GM21360 (cell line): Measurements from ENCODE around the gene LSM12.
"Not testable (repeated sequence)": the region's sequence is repeated elsewhere in the genome, so short reads cannot be mapped to it uniquely, and the experiment has no call there.

Experiments
- ATAC-seq: cut with Tn5 transposase; IDR thresholded peaks from one replicate; pipeline ENCODE4 v1.9.1; 2021; ENCODE audit warnings: mild to moderate bottlenecking, moderate library complexity; ENCODE audit not compliant: unreplicated experiment

Gene LSM12

DNA sequence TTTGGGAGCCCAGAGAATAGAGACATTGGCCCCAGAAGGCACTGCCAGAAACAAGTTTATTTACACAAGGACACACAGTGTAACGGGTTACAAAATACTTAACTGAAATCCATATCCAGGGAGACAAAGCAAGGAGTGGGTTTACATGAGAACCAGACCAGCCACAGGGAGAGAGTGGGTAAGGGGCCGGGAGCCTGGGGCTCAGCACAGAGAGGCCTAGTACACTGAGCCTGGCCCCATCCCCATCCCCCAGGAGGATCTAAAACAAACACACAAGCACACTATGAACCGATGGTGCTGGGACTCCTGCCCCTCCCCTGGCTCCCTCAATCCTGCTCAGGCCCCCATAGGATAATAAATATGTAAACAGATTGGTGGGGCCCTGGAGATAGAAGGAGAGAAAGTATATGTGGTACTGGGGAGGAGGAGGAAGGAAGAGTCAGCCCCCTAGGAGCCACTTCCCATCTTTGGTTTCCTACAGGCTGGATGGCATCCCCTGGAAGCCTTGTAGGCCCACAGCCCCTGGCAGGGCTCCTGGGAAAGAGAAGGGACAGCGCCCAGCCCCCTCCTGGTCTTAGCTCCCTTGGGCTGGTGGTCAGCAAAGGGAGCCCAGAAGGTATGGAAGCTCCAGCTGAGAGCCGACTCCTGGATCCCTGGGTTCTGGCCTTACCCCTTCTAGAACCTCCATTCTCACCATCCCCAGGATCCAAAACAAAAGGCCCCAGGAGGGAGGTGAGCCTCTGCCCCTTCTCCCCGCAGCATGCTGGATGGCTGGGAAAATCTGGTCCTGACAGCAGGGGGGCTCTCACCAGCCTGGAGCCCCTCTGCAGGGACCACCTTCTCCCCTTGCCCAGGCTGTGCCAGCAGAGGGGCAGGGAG lies 10.5 kb upstream of the LSM12 start:
- no peak for ATAC-seq

DNA sequence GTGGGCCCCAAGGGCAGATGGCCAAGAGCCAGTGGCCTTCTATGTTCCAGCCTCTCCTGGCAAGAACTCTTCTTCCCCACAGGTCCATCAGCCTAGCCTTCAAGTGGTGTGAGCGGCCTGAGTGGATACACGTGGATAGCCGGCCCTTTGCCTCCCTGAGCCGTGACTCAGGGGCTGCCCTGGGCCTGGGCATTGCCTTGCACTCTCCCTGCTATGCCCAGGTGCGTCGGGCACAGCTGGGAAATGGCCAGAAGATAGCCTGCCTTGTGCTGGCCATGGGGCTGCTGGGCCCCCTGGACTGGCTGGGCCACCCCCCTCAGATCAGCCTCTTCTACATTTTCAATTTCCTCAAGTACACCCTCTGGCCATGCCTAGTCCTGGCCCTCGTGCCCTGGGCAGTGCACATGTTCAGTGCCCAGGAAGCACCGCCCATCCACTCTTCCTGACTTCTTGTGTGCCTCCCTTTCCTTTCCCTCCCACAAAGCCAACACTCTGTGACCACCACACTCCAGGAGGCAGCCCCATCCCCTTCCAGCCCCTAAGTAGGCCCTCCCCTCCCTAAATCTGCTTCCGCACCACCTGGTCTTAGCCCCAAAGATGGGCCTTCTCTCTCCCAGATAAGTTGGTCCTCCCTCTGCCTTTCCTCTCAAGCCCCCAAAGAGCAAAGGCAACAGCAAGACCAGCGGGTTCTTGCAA lies 9.3 kb upstream of the LSM12 start:
- ATAC-seq = no peak

DNA sequence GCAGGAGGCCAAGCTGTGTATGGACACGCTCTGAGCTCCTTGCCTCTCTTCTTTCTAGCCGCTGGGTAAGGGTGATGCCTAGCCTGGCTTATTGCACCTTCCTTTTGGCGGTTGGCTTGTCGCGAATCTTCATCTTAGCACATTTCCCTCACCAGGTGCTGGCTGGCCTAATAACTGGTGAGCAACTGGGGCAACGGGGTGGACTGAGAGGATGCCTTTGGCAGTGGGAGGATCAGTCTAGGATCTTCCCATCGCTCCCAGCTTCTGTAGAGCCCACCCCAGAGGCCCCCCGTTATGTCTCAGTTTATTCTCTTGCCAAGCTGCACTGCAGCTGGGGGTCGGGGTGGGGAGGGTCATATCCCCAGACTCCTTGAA lies 8.4 kb upstream of the LSM12 start:
- no peak for ATAC-seq

DNA sequence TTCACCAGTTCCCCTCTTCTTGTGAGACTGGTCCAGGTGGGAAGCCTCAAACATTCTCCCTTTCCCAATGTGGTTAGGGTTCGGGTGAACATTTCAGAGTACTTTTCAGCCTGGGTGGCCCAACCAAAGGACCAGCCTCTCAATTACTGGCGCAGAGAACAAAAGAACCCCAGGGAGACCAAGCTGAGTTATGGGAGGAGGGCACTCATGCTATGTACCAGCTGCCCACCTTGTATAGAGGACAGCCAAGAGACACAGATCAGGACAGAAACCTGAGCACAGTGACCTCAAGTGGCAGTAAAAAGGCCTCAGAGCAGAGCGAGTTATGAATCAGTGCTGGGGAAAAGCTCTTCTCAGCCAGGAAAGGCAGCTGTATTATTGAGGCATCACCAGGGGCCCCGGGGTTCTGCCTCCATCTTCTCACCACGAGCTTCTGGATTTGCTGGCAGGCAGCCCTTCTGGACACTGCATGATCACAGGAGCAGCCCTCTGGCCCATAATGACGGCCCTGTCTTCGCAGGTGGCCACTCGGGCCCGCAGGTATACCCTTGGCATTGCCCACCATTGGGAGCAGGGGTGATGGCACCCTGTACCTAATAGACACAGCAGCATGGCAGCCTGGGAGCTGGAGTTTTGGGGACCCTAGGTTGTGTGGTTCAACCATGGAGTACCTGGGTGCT lies 7.9 kb upstream of the LSM12 start:
- ATAC-seq = no peak

DNA sequence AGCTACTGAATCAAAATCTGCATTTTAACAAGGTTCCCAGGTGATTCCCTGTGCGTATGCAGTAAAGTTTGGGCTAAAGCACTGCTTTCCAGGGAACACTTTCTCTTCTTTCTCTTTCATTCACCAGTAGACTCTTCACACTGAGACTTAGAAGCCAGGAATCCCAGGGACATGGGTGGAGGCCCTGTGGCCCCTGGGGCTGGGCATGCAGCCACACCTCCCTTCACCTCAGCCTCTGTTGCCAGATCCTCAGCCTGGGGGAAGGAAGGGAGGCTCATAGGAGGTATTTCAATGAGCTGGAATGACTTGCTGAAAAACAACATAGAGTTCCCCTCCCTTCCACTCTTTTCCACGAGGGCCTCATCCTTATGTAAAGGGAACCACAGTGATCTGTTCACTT lies 5.3 kb upstream of the LSM12 start:
- no peak for ATAC-seq

DNA sequence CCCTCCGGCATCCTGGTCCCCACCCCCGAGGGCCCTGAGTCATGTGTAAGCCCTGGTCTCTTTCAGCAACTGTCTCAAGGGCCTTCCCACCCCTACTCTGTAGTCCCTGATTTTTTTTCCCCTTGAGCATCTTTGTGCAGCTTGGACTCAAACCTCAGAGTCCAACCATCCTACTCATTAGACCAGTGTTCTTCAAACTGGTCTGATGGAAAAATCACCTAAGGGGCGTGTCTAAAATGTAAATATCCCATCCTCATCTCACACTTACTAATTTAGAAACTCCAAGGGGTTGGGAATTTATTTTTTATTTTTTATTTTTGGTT lies 4.7 kb upstream of the LSM12 start:
- no peak for ATAC-seq

DNA sequence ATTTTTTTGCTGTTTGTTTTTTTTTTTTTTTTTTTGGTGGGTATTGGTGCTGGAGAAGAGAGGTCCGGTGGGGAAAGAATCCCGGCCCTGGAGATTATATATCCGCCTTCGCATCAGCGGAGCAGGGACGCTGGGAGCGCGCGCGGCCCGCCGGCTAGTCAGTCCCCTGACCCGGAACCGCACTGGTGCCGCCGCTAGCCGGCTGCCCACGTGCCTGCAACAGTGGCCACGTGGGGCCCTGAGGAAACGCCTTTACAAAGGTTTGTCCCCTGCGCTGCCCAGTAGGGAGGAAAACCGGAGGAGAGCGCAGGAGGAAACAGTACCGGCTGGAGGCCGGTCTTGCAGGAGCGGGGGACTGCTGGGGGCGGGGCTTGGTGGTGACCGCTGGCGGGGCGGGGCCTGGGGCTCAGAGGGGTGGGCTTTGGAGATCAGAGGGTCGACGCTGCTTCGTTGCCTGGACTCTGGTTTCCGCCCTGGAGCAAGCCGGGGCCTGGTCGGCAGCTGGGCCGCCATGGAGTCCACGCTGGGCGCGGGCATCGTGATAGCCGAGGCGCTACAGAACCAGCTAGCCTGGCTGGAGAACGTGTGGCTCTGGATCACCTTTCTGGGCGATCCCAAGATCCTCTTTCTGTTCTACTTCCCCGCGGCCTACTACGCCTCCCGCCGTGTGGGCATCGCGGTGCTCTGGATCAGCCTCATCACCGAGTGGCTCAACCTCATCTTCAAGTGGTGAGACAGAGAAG lies 4.2 kb upstream of the LSM12 start, which contains the start of gene G6PC3:
TSS of gene G6PC3 (plus strand) at position 281 of the 743 bp plus-strand sequence. CDS start at position 512, 231 bp downstream.
- ATAC-seq = peak; percentile 53

DNA sequence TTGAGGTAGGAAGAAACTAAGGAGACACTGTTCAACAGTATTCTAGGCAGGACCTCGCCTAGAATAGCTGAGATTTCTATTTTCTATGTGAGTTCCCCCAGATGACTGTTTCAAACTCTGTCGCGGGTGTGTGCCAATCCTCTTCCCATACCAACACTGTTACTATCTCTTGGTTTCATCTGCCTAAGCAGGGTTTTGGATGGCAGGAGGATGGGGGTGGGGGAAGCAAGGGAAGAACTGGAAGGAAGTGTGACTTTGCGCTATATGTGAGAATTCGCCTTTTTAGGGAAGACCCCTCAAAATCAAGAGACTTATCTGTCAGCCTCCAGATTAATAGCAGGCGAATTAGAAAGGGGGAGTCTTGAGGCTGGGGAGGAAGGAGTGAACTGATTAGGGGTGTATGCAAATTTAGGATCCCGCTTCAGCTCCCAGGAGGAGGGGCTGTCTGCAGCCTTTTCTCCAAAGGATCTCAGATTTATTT lies 3.5 kb upstream of the LSM12 start:
- peak; percentile 6 for ATAC-seq

DNA sequence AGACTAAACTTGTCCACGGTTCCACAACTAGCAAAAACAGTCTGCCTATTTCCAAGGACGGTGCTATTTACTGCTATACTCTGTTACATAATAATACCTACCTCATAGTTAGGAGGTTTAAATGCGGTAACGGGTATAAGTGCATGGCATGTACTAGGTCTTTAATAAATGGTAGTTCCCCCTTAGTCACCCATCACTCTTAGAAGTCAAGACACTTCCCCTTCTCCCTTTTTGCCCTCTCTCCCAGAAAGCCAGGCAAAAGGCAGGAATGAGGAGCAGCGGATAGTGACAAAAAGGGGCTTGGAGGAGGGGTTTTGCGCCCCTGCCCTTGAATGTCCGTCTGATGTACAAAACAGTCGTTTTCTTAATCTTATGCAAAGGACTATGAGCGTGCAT lies 1.1 kb upstream of the LSM12 start:
- ATAC-seq = no peak

DNA sequence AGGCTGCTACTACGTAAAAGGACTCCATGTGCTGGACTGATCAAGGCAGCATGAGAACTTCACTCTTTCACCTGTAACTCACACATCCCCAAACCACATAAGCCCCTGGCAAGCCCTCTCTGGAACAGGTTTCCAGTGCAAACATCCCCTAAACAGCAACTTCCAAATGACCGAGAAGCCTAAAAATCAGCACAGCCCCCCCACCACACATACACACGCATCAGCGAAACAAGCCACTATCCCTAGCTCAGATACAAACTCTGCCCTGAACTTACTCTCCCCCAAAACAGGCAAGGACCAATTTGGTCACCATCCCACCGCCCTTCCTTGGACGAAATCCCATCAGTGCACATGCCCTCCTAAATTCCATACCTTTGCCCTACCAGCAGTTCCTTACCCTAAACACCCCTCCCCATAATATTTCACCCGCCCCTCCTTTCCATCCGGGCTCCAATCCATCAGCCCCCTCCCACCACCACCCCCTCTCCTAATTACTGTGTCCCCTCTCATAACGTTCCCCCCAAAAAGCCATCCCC lies 735 bp downstream of the LSM12 start:
- ATAC-seq = no peak

DNA sequence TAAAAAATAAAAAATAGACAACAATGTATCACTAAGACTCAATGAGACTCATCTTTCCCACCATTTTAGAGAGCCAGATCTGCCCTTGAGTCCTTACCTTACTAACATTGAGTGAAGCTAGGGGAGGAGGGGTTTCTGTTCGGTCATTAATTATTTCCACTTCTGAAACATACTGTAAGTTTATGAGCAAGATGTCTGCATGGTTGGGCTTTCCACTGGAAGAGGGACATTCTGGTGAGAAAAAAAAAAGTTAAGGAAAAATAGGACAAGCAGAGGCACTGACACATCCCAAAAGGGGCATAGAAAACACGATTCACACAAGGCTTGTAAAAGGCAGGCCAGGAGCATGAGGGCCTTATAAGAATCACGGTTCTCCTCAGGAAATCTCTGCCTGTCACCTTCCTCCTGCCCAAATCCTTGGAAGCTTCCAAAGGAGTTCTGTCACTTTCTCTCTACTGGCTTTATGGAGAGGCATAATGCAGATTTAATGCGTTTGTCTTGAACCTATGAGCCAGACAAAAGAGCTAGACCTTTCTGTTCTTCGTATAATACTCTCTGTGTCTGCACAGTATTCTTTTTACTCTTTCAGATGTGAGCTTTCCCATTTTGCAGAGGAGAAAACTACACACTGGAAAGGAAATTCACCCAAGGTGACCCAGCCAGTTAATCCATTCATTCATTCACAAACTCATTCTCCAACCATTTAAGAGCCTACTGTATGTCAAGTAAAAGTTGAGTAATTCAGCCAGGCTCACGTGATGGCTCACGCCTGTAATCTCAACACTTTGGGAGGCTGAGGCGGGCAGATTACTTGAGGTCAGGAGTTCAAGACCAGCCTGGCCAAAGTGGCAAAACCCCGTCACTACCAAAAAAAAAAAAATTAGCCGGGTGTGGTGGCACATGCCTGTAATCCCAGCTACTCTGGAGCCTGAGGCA lies 2.5 kb downstream of the LSM12 start:
- no peak for ATAC-seq

DNA sequence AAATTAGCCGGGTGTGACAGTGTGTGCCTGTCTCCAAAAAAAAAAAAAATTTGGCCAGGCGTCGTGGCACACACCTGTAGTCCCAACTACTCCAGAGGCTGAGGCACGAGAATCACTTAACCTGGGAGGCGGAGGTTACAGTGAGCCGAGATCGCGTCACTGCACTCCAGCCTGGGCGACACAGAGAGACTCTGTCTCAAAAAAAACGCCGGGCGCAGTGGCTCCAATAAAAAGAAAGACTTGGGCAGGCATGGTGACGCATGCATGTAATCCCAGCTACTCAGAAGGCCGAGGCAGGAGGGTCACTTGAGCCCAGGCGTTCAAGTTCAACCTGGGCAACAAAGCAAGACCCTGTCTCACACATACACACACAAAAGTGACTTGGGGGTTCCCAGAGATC lies 3.6 kb downstream of the LSM12 start:
- no peak for ATAC-seq

DNA sequence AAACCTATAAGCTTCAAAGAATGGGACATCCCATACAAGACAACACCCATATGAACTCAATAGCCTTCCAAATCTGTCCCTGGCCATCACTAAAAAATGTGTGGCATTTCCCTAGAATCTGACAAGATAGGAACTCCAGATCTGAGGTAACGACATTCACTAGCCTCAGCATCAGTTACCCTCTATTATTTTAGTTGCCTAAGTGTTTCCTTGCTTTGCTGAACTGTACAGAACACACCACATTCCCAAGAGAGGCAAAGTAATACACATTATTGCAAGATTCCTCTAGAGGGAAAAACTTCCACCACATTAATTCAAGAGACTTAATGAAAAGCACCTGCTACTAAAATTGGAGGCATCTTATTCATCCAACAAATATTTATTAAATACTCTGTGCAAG lies 5.0 kb downstream of the LSM12 start:
- ATAC-seq = no peak

DNA sequence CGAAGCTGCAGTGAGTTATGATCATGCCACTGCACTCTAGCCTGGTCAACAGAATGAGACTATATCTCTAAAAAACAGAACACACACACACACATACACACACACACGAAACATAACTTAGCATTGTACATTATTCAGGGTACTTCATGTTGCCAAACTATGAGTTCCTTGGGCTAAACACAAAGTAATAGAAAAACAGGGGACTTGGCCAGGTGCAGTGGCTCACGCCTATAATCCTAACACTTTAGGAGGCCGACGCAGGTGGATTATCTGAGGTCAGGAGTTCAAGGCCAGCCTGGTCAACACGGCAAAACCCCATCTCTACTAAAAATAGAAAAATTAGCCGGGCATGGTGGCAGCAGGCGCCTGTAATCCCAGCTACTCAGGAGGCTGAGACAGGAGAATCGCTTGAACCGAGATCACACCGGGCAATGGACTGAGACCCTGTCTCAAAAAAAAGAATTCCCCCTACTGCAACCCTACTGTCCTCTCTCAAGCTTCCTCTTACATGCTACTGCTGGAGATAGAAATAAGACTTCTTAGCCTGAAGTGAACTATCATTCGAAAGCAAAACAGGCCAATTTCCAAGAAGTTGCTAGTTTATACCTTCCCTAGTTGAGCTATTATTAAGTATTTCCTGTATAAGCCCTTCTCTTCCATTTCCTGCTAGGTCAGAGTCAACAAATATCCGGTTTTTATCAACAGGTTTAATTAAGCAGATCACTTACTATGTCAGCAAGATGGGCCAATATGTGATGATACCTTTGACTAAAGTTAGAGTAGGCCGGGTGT lies 7.2 kb downstream of the LSM12 start:
- ATAC-seq = no peak

DNA sequence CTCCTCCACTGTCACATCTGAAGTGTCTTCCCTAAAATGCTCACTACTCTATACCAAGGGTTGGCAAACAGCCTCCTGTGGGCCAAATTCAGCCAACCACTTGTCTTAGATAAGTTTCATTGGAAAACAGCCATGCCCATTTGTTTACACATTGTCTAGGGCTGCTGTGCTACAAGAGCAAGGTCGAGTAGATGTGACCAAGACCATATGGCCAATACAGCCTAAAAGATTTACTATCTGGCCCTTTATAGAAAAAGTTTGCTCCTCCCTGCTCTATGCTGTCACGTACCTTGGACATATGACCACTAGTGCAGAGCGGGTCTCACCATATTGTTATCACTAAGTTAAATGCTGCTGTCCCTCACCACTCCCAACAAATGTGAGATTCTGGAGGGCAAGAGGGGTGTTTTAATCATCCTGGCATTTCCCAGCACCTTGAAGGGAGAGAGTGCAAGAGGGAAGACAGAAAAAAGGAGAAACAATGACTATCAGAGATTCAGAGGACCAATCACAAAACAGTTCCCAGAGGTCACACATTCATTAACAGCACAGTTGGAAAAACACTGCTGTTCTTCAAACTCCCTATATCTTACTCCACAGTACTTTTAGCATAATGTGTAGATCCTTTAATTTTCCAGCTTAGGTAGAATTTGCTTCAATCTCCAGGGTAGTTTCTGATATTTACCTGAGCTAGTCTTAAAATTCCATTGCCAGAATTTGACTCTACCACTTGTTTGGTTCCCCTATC lies 13.2 kb downstream of the LSM12 start:
- ATAC-seq = no peak

DNA sequence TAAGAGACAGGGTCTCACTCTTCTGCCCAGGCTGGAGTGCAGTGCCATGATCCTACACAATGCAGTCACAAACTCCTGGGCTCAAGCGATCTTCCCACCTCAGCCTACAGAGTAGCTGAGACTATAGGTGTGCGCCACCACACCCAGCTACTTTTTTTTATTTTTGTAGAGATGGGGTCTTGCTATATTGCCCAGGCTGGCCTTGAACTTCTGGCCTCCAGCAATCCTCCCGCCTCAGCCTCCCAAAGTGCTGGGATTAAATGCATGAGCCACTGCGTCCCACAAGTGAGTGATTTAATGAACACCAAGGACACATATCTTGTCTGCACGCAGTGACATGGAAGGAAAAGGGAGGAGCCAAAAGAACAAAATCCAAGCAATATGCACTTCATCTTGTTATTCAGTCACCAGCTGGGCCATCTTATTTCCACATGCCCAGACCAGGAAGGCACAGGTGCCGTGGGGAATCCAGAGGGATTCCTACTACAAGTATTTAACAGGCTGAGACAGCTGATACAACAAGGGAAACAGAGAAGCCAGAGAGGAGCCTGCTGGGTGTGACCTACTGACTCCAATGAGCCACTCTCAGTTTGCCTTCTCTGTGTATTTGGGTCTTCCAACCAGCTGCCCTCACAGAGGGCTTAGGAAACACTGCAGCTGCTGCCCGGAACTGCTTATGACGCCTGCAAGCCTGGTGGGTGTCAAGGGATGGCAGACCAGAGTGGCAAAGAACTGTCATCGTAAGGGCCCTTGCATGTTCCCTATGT lies 17.0 kb downstream of the LSM12 start:
- no peak for ATAC-seq

DNA sequence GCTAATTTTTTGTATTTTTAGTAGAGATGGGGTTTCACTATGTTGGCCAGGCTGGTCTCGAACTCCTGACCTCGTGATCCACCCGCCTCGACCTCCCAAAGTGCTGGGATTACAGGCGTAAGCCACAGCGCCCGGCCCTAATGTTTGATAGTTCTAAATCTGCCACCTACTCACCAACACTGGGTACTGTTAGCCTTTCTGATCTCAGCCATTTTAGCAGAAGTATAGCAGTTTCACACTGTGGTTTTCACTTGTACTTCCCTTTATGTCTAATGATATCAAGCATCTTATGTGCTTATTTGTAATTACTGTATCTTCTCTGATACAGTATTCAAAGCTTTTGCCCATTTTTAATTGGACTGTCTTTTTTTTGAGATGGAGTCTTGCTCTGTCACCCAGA lies 19.6 kb downstream of the LSM12 start:
- not testable (repeated sequence) for ATAC-seq
